Fibroblast of villous mesenchyme (primary cell): Measurements from ENCODE around the gene SLC15A5. TPM values are rescaled to one million over a fixed set of nuclear protein-coding genes. Genes with fewer than 3 reads are reported as not detected.
A peak's percentile ranks its signal among the peaks of the same experiment; 100 is the strongest.

ENCODE experiments used
- DNase-seq: peaks from one replicate; pipeline ENCODE4 v3.0.0-alpha.2; 2010; ENCODE audit warnings: low read depth
- H3K4me3 ChIP-seq: 2 replicates; pipeline ENCODE4 v1.5.1; 2011; ENCODE audit warnings: low read depth, mild to moderate bottlenecking, low read length
- CTCF ChIP-seq: IDR thresholded peaks from 2 replicates; pipeline ENCODE4 v1.5.1; 2012; ENCODE audit warnings: low read depth, mild to moderate bottlenecking, low read length; ENCODE audit not compliant: insufficient read depth
- total RNA-seq: library from RNA; depleted of rRNA; stranded (reverse); fragments of >200 nt; gene quantifications from 2 replicates; pipeline ENCODE4 v1.2.3, GENCODE V29; 2012

SLC15A5 gene
- total RNA-seq, 1 donor, result not detected

GRCh38 chr12:16211731-16212130 is 65.8 kb downstream of the SLC15A5 start:
- DNase-seq, result no peak
- TF ChIP-seq CTCF, result no peak
- no peak overlapping the region for H3K4me3 ChIP-seq

- H3K4me3 ChIP-seq, result no peak overlapping the region
- no peak for DNase-seq
- TF ChIP-seq CTCF, result no peak
Observed at GRCh38 chr12:16198884-16199283, 78.6 kb downstream of the SLC15A5 start.

- no peak for DNase-seq
- no peak for TF ChIP-seq CTCF
- no peak overlapping the region for H3K4me3 ChIP-seq
Observed at GRCh38 chr12:16197600-16197999, 79.9 kb downstream of the SLC15A5 start.

- no peak overlapping the region for H3K4me3 ChIP-seq
- TF ChIP-seq CTCF, result peak; percentile 52
- DNase-seq, result peak; percentile 46
Observed at GRCh38 chr12:16189849-16190248, 87.6 kb downstream of the SLC15A5 start.

GRCh38 chr12:16187660-16188059 is 89.8 kb downstream of the SLC15A5 start:
- DNase-seq, result no peak
- TF ChIP-seq CTCF, result no peak
- H3K4me3 ChIP-seq, result no peak overlapping the region

GRCh38 chr12:16184681-16185080 is 92.8 kb downstream of the SLC15A5 start:
- TF ChIP-seq CTCF, result no peak
- no peak overlapping the region for H3K4me3 ChIP-seq
- no peak for DNase-seq

- H3K4me3 ChIP-seq, result no peak overlapping the region
- TF ChIP-seq CTCF, result no peak
- DNase-seq, result no peak
Observed at GRCh38 chr12:16183541-16183940, 93.9 kb downstream of the SLC15A5 start.
